ENCODE results near the gene DBP.
A peak's percentile ranks its signal among the peaks of the same experiment; 100 is the strongest.
"Not testable (repeated sequence)": the region's sequence is repeated elsewhere in the genome, so short reads cannot be mapped to it uniquely, and the experiment has no call there.

The DBP gene

GRCh38 chr19:48639483-48640375 is 2.5 kb upstream of the DBP start:
- no peak for DNase-seq

- no peak for DNase-seq
Observed at GRCh38 chr19:48638831-48639381, 1.7 kb upstream of the DBP start.

- DNase-seq: peak; percentile 92 to 93
Observed at GRCh38 chr19:48637948-48638830, 1.0 kb upstream of the DBP start.

DNA sequence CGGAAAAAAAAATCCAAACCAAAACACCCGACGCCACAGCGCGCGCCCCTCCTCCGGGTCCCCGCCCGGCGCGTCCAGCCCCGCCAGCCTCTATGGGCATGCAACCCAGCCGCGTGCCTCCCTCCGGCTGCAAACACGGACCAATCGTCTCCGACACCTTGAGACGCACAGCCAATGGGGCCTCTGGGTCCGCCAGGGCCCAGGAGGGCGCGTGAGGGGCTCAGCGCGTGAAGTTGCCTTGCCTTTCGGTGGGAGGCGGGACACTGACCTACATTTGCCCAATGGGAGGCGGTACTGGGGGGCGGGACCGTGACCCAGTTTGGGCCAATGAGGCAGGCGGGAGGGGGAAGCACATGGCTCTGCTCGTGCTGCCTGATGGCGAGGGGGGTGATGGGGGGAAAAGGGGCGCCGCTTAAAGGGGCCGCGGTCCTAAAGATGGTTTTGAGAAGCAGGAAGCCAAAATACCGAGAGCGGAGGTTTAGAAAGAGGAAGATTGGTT is 319 bp upstream of the DBP start:
- peak; percentile 99 for DNase-seq

- DNase-seq: peak; percentile 31 to 47
Observed at GRCh38 chr19:48635966-48636858, 967 bp downstream of the DBP start.

GRCh38 chr19:48635263-48635965 is 1.8 kb downstream of the DBP start:
- DNase-seq: peak; percentile 57 to 78

DNA sequence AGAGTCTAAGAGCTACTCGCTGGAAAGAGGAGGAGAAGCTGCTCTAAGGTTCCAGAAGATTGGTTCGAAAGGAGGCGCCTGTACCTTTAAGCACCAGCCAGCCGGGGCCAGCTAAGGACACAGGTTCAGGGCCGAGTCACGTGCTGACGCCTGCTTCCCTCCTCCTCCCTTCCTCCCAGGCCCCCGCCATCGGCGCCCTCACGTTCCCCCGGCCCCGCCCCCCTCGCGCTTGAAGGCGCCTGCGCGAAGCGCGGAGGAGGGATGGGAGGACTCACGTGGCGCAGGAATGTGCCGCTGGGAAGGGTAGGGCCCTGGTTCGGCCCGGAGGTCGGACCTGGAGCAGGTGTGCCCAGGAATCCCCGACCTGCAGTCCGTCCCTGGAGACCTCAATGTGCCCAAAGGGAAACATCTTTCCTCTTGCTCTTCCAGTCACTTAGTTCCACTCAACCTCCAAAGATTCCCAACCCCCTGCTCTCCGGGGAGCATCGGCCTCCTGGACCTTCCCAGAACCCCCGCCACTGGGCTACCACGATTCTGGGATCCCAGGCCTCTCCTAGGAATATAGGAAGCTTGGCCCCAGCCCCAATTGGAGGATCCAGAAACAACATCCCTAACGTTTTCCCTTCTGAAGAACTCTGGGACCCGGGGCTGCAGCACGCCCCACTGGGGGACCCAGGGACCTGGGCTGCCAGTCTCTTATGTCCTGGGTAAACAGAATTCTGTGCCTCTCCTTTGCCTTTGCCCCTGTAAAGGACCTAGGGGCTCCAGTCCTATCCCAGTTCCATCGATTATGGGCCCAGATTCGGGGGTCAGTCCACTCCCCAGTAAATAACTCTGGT is 2.5 kb downstream of the DBP start:
- peak; percentile 87 to 89 for DNase-seq

DNA sequence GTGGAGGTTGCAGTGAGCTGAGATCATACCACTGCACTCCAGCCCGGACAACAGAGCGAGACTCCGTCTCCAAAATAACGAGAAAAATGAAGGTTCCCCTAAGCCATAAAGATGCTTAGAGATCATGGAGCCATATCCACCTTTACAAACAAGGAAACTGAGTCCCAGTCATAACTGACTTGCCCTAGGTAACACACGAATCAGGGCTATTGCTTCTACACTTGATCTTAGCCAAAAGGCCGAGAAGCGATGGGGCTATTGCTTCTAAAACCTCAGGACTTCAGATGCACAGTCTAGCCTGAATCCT is 3.2 kb downstream of the DBP start:
- no peak for DNase-seq

- no peak for DNase-seq
Observed at GRCh38 chr19:48633148-48634035, 3.8 kb downstream of the DBP start.

- peak; percentile 28 to 39 for DNase-seq
Observed at GRCh38 chr19:48632692-48633147, 4.5 kb downstream of the DBP start.

DNA sequence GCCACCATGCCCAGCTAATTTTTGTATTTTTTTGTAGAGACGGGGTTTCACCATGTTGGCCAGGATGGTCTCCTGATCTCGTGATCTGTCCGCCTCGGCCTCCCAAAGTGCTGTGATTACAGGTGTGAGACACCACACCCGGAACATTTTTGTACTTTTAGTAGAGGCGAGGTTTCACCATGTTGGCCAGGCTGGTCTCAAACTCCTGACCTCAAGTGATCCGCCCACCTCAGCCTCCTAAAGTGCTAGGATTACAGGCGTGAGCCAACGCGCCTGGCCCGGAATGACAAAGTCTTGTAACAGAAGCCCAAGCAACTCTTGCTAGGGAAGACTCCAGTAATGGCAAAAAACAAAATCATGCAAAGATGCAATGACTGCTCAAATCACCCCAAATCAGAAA is 4.9 kb downstream of the DBP start:
- DNase-seq: not testable (repeated sequence)

- DNase-seq: no peak
Observed at GRCh38 chr19:48631225-48631624, 6.0 kb downstream of the DBP start.

GRCh38 chr19:48630296-48631063 is 6.7 kb downstream of the DBP start:
- DNase-seq: peak; percentile 38 to 45

GRCh38 chr19:48629599-48630295 is 7.4 kb downstream of the DBP start:
- no peak for DNase-seq

GRCh38 chr19:48629297-48629598 is 7.9 kb downstream of the DBP start:
- DNase-seq: no peak

DNA sequence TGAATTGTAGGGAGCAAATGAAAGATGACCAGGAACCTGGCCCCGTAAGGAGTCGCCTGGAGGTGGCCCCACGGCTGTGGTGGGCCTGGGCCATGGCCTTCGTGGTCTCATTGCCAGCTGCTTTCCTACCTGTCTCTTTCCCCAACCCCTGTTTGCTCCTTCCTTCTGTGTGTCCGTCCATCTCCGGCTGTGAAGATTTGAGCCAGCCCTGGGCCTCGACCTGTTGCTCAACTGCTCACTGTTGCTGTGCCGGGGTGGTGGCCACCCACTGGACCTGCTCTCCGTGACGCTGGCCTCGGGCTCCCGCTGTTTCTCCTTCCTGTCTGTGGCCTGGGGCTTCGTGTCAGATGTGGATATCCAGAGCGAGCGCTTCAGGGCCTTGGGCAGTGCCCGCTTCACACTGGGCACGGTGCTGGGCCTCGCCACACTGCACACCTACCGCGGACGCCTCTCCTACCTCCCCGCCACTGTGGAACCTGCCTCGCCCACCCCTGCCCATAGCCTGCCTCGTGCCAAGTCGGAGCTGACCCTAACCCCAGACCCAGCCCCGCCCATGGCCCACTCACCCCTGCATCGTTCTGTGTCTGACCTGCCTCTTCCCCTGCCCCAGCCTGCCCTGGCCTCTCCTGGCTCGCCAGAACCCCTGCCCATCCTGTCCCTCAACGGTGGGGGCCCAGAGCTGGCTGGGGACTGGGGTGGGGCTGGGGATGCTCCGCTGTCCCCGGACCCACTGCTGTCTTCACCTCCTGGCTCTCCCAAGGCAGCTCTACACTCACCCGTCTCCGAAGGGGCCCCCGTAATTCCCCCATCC is 8.5 kb downstream of the DBP start:
- peak in 1 of 2 donors; percentile 52 for DNase-seq

GRCh38 chr19:48627865-48628314 is 9.3 kb downstream of the DBP start:
- no peak for DNase-seq
